Large intestine (tissue), 12 donors: ENCODE results near the gene NOD1. TPM values are rescaled to one million over a fixed set of nuclear protein-coding genes. Genes with fewer than 3 reads are reported as not detected.
"Not testable (repeated sequence)": the region's sequence is repeated elsewhere in the genome, so short reads cannot be mapped to it uniquely, and the experiment has no call there.

Experiments
- DNase-seq, 2 donors: peaks; one replicate each; pipeline versions ENCODE4 v3.0.0 to v3.0.0-alpha.2; 2013
- H3K27ac ChIP-seq: one replicate; pipeline ENCODE4 v1.5.1; 2013; ENCODE audit warnings: low read length
- H3K27me3 ChIP-seq: 2 replicates; pipeline ENCODE4 v1.6.1; 2013; ENCODE audit warnings: low read length; ENCODE audit not compliant: control insufficient read depth, insufficient read depth
- H3K36me3 ChIP-seq: 2 replicates; pipeline ENCODE4 v1.6.1; 2013; ENCODE audit warnings: low read length; ENCODE audit not compliant: control insufficient read depth, insufficient read depth
- H3K4me1 ChIP-seq: one replicate; pipeline ENCODE4 v1.6.1; 2013; ENCODE audit warnings: low read length; ENCODE audit not compliant: control insufficient read depth, insufficient read depth
- H3K4me3 ChIP-seq: one replicate; pipeline ENCODE4 v1.5.1; 2013; ENCODE audit warnings: low read length
- H3K9me3 ChIP-seq: one replicate; pipeline ENCODE4 v1.6.1; 2013; ENCODE audit warnings: mild to moderate bottlenecking, low read depth, low read length, moderate library complexity; ENCODE audit not compliant: control insufficient read depth
- WGBS: methylation state at CpG from one replicate; pipeline ENCODE4 v1.1.5; 2013; ENCODE audit warnings: low lambda C conversion rate; ENCODE audit not compliant: insufficient coverage; 5-methylcytosine and 5-hydroxymethylcytosine counted together
- long read RNA-seq, 11 donors: transcript quantifications; one replicate each; lab custom pipeline, GENCODE V29; 2026
- polyA plus RNA-seq: library from polyadenylated mRNA; unstranded; fragments of 120-200 nt; gene quantifications from one replicate; pipeline ENCODE4 v1.2.1, GENCODE V29; 2013

Gene NOD1
- polyA plus RNA-seq = 7.5 TPM
- long read RNA-seq, donor 1 = 0 reads
- long read RNA-seq, donor 2 = 0 reads
- long read RNA-seq, donor 3, partial matches to known transcripts = 0 of 1 reads
- long read RNA-seq, donor 3, other reads (novel, unspliced or antisense) = 0 of 1 reads
- long read RNA-seq, donor 4 = 0 reads
- long read RNA-seq, donor 5, partial matches to known transcripts = 0 of 2 reads
- long read RNA-seq, donor 5, other reads (novel, unspliced or antisense) = 0 of 2 reads
- long read RNA-seq, donor 6 = 0 reads
- long read RNA-seq, donor 7 = 0 reads
- long read RNA-seq, donor 8 = 0 reads
- long read RNA-seq, donor 9 = 0 reads
- long read RNA-seq, donor 10 = 0 reads
- long read RNA-seq, donor 11 = 0 reads

- WGBS = no CpG with 5 or more reads among the region's 77 CpGs
- H3K27ac ChIP-seq = peak within 1 kb of the TSS; percentile 80
- H3K4me1 ChIP-seq = peaks cover 20% of the 10 kb centered on the region
- peak; percentile 82 to 91 for DNase-seq
- no peaks in the 10 kb centered on the region for H3K9me3 ChIP-seq
- H3K27me3 ChIP-seq = no peaks in the 10 kb centered on the region
- no peaks in the 10 kb centered on the region for H3K36me3 ChIP-seq
- H3K4me3 ChIP-seq = peak within 1 kb of the TSS; percentile 86
These were observed at the start of gene NOD1 for GRCh38 chr7:30478349-30479201. Gene NOD1, minus strand, starts transcription at chr7:30478784. Its CDS starts 21,863 bp downstream, at chr7:30456921.

GRCh38 chr7:30527297-30527696 lies 48.7 kb upstream of the NOD1 start:
- Histone ChIP-seq H3K27ac (peak overlapping the region; percentile 92), H3K4me1 (peaks cover 32% of the 10 kb centered on the region)
- not testable (repeated sequence) for H3K4me3 ChIP-seq, H3K9me3 ChIP-seq, H3K36me3 ChIP-seq, H3K27me3 ChIP-seq
- peak in 1 of 2 donors; percentile 66 for DNase-seq
- WGBS = no CpG with 5 or more reads among the region's 1 CpG

- H3K4me1 ChIP-seq = peaks cover 41% of the 10 kb centered on the region
- no peak overlapping the region for H3K4me3 ChIP-seq
- no peaks in the 10 kb centered on the region for H3K36me3 ChIP-seq
- H3K27me3 ChIP-seq = no peaks in the 10 kb centered on the region
- DNase-seq = no peak
- peak overlapping the region; percentile 92 for H3K27ac ChIP-seq
- whole genome bisulfite sequencing = no CpG with 5 or more reads among the region's 4 CpGs
- no peaks in the 10 kb centered on the region for H3K9me3 ChIP-seq
These were observed 47.6 kb upstream of the NOD1 start for GRCh38 chr7:30526163-30526562.

GRCh38 chr7:30525429-30525828 lies 46.8 kb upstream of the NOD1 start:
- Histone ChIP-seq H3K4me3 (no peak overlapping the region), H3K4me1 (peaks cover 48% of the 10 kb centered on the region), H3K27ac (peak overlapping the region; percentile 92), H3K36me3 (no peaks in the 10 kb centered on the region), H3K9me3 (peaks cover 3% of the 10 kb centered on the region), H3K27me3 (no peaks in the 10 kb centered on the region)
- peak; percentile 87 to 93 for DNase-seq
- no CpG with 5 or more reads among the region's 5 CpGs for WGBS

- peak in 1 of 2 donors; percentile 76 for DNase-seq
- H3K27ac ChIP-seq = peak overlapping the region; percentile 92
- H3K36me3 ChIP-seq = no peaks in the 10 kb centered on the region
- WGBS = 33% methylated on average over 1 of the region's 2 CpGs
- no peaks in the 10 kb centered on the region for H3K27me3 ChIP-seq
- peaks cover 54% of the 10 kb centered on the region for H3K4me1 ChIP-seq
- peaks cover 3% of the 10 kb centered on the region for H3K9me3 ChIP-seq
- H3K4me3 ChIP-seq = no peak overlapping the region
These were observed 46.0 kb upstream of the NOD1 start for GRCh38 chr7:30524545-30524944.

- WGBS = no CpG with 5 or more reads among the region's 2 CpGs
- no peak for DNase-seq
- peak overlapping the region; percentile 92 for H3K27ac ChIP-seq
- H3K4me3 ChIP-seq = no peak overlapping the region
- H3K4me1 ChIP-seq = peaks cover 65% of the 10 kb centered on the region
- peaks cover 3% of the 10 kb centered on the region for H3K9me3 ChIP-seq
- no peaks in the 10 kb centered on the region for H3K36me3 ChIP-seq
- H3K27me3 ChIP-seq = no peaks in the 10 kb centered on the region
These were observed 44.9 kb upstream of the NOD1 start for GRCh38 chr7:30523466-30523865.

GRCh38 chr7:30522159-30522558 lies 43.6 kb upstream of the NOD1 start:
- Histone ChIP-seq H3K4me1 (peaks cover 65% of the 10 kb centered on the region), H3K9me3 (peaks cover 3% of the 10 kb centered on the region), H3K27me3 (no peaks in the 10 kb centered on the region), H3K27ac (peak overlapping the region; percentile 92), H3K36me3 (no peaks in the 10 kb centered on the region), H3K4me3 (no peak overlapping the region)
- WGBS = 20% methylated on average over 1 of the region's 3 CpGs
- peak; percentile 85 to 93 for DNase-seq

- peaks cover 65% of the 10 kb centered on the region for H3K4me1 ChIP-seq
- no peaks in the 10 kb centered on the region for H3K36me3 ChIP-seq
- peak overlapping the region; percentile 82 for H3K27ac ChIP-seq
- H3K27me3 ChIP-seq = no peaks in the 10 kb centered on the region
- peaks cover 3% of the 10 kb centered on the region for H3K9me3 ChIP-seq
- peak; percentile 70 to 82 for DNase-seq
- no CpG with 5 or more reads among the region's 1 CpG for WGBS
- H3K4me3 ChIP-seq = no peak overlapping the region
These were observed 42.9 kb upstream of the NOD1 start for GRCh38 chr7:30521532-30521931.

- WGBS = 18% methylated on average over 2 of the region's 3 CpGs
- peaks cover 48% of the 10 kb centered on the region for H3K4me1 ChIP-seq
- DNase-seq = peak in 1 of 2 donors; percentile 62
- H3K36me3 ChIP-seq = no peaks in the 10 kb centered on the region
- H3K4me3 ChIP-seq = no peak overlapping the region
- H3K27ac ChIP-seq = no peak overlapping the region
- no peaks in the 10 kb centered on the region for H3K27me3 ChIP-seq
- peaks cover 3% of the 10 kb centered on the region for H3K9me3 ChIP-seq
These were observed 40.5 kb upstream of the NOD1 start for GRCh38 chr7:30519122-30519521.

GRCh38 chr7:30515761-30516160 lies 37.2 kb upstream of the NOD1 start:
- no peaks in the 10 kb centered on the region for H3K27me3 ChIP-seq
- no peak overlapping the region for H3K27ac ChIP-seq
- no peak for DNase-seq
- peaks cover 25% of the 10 kb centered on the region for H3K4me1 ChIP-seq
- no peaks in the 10 kb centered on the region for H3K36me3 ChIP-seq
- peaks cover 2% of the 10 kb centered on the region for H3K9me3 ChIP-seq
- H3K4me3 ChIP-seq = no peak overlapping the region
- WGBS = 100% methylated on average over 1 of the region's 2 CpGs
